HFF-Myc (cell line): ENCODE data around the gene EIF4G3.
"Not testable (repeated sequence)": the region's sequence is repeated elsewhere in the genome, so short reads cannot be mapped to it uniquely, and the experiment has no call there.

ENCODE experiments used
- DNase-seq: peaks from one replicate; pipeline ENCODE4 v3.0.0-alpha.2; 2011; ENCODE audit warnings: low read depth; ENCODE audit errors: extremely low read depth
- H3K4me3 ChIP-seq: replicated peaks from 2 replicates; pipeline ENCODE4 v1.5.1; 2011; ENCODE audit warnings: low read depth, mild to moderate bottlenecking, control low read depth, low read length
- TF ChIP-seq, protein P1 (sequence below): IDR thresholded peaks from 2 replicates; pipeline ENCODE4 v1.5.1; 2012; ENCODE audit warnings: mild to moderate bottlenecking, low read depth, low read length, control low read depth; ENCODE audit errors: missing control alignments

EIF4G3 gene

DNA sequence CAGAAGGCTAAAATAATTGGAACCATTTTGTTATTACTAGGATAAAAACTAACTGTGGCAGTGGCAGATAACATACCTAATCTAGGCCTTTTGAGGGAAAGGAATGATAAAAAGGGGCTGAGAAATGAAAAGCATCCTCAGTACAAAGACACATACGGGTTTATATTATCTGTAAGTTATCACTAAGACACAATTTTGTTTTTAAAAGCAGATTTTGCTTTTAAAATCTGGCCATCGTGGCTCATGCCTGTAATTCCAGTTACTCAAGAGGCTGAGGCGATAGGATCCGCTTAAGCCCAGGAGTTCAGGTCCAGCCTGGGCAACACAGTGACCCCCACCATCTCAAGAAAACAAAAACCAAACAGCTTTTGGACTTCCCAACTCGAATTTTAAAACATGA, 364.8 kb downstream of the EIF4G3 start:
- H3K4me3 ChIP-seq = no peak overlapping the region
- DNase-seq = no peak
- TF ChIP-seq, protein P1, sequence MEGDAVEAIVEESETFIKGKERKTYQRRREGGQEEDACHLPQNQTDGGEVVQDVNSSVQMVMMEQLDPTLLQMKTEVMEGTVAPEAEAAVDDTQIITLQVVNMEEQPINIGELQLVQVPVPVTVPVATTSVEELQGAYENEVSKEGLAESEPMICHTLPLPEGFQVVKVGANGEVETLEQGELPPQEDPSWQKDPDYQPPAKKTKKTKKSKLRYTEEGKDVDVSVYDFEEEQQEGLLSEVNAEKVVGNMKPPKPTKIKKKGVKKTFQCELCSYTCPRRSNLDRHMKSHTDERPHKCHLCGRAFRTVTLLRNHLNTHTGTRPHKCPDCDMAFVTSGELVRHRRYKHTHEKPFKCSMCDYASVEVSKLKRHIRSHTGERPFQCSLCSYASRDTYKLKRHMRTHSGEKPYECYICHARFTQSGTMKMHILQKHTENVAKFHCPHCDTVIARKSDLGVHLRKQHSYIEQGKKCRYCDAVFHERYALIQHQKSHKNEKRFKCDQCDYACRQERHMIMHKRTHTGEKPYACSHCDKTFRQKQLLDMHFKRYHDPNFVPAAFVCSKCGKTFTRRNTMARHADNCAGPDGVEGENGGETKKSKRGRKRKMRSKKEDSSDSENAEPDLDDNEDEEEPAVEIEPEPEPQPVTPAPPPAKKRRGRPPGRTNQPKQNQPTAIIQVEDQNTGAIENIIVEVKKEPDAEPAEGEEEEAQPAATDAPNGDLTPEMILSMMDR = no peak

DNA sequence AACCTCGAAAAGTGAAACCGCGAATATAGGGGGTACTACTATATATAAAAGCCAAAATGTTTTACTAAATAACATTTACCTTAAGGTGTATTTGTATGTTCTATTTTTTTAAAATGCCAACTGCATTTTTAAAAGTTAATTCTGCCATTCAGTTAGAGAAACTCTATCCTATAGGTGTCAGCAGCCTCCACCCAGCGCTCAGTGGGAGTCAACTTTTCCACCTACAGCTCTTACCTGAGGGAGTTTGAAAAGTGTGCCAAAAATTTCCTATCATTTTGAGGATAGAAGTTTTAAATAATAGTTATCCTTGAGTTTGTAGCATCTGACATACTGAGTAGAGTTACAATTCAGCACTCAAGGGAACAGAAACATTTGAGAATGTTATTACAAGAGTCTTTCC, 383.5 kb downstream of the EIF4G3 start:
- DNase-seq = no peak
- TF ChIP-seq, protein P1 = no peak
- no peak overlapping the region for H3K4me3 ChIP-seq

DNA sequence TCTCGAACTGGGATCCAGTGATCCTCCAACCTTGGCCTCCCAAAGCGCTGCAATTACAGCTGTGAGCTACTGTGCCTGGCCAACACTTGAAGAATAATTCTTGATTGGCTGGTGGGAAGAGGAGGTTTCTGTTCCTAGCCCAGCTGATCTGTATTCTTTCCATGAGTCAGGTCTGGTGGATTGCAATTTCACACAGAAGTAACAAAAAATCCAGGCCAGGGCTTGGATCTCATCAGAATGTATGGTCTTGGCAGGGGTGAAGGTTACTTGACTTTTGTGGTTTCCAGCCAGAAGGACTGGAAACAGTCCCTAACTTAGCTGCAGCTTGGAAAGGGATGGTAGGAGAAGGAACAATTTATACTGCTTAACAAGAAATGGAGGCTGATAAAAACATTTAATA, 384.5 kb downstream of the EIF4G3 start:
- DNase-seq = no peak
- H3K4me3 ChIP-seq = no peak overlapping the region
- TF ChIP-seq, protein P1 = no peak

DNA sequence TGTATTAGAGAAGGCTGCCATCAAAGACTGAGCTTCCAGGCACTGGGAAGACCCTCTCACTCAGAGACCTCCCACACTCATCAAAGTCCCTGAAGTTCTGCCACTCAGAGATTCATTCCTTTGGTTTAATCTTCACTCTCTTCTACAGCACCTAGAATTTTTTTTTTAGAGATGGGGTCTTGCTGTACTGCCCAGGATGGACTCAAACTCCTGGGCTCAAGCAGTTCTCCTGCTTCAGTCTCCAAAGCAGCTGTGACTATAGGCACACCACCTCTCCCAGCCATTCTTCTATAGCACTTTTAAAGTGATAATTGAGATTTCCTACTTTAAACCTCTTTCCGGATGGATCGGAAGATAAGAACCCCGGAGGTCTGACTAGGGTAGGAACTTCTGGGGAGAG, 385.9 kb downstream of the EIF4G3 start:
- no peak overlapping the region for H3K4me3 ChIP-seq
- TF ChIP-seq, protein P1 = no peak
- no peak for DNase-seq

DNA sequence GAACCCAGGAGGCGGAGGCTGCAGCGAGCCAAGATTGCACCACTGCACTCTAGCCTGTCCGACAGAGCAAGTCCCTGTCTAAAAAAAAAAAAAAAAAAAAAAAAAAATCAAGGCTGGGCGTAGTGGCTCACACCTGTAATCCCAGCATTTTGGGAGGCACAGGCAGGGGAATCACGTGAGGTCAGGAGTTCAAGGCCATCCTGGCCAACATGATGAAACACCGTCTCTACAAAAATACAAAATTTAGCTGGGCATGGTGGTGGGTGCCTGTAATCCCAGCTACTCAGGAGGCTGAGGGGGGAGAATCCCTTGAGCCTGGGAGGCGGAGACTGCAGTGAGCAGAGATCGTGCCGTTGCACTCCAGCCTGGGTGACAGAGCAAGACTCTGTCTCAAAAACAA, 387.1 kb downstream of the EIF4G3 start:
- not testable (repeated sequence) for DNase-seq, H3K4me3 ChIP-seq

DNA sequence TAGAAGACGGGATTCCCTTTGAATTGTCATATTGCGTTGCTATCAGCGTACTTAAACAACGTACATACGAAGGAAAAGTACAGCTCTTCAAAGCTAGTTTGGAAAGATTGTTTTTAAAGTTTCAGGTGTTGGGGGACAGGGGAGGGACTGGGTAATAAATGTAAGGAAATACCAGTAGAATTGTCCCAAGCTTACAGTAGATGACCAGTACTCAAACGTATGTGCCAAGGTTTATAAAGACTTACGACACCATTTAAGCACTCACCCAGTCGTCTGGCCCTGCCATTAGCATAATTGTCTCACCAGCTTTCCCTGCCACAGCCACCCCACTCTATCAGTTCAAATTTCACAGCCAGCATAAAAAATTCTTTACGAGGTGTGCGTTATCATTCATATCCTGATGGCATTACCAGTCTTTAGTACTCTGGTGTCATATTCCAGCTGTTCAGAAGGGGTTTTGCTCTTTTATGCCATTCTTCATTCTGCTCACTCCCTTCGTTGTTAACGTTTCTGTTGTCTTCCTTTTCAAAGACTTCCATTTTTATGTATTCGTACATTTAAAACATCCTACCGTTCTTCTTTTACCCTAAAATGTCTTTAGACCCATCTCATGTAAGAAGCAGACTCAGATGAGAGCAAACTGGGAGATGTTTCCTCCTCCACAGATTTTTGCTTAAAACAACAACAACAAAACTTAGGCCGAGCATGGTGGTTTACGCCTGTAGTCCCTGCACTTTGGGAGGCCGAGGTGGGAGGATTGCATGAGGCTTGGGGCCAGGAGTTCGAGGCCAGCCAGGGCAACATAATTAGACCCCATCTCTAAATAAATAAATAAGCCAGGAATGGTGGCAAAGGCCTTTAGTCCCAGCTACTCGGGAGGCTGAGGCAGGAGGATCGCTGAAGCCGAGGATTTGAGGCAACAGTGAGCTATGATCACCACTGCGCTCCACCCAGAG, 388.6 kb downstream of the EIF4G3 start:
- H3K4me3 ChIP-seq = peak overlapping the region; percentile 93
- TF ChIP-seq, protein P1 = no peak
- DNase-seq = no peak

DNA sequence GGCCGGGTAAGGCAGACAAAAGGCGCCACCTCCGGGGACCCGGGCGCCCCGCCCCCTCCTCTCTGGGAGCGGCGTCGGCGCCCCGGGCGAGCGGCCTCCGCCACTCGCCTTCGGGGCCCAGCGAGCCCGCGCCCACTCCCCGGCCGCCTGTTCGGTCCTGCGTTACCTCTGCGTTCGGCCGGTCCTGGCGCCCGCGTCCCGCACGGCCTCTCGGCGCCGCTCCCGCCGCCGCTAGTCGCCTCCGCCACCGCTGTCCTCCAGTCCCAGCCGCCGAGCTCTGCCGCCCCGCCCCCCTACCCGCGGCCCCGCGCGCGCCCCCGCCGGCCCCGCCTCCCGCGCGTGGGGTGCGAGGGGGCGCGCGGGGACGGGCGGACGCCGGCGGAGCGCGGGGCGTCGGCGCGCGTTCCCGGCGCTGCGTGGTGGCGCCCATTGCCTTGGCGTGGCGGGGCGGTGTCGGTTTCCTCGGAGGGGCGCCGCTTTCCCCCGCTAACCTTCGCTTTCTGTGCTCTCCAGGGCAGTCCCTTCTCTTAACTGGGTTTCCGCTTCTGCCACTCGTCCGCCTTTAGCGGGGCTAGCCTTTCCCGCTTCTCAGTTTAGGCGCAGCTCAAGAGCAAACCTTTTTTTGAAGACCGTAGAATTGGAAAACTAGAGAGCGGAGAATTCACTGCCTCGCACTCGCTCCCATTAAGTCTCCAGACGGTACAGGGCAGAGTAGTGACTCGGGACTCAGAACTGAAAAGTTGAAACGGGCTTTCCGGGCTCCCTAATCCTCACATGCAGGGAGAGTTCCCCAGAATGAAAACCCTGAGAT, 389.5 kb downstream of the EIF4G3 start, which contains the start of gene HP1BP3:
HP1BP3 (minus strand) TSS at position 279 of the 811 bp plus-strand sequence. CDS start 6,867 bp downstream, outside the sequence.
- TF ChIP-seq, protein P1 = no peak
- H3K4me3 ChIP-seq = peak within 1 kb of the TSS; percentile 93
- no peak for DNase-seq
